Measurements from ENCODE around the gene NREP.
A peak's percentile ranks its signal among the peaks of the same experiment; 100 is the strongest.

Gene NREP

GRCh38 chr5:111776913-111777781 lies 20.2 kb upstream of the NREP start:
- no peak overlapping the region for H3K27ac ChIP-seq
- DNase-seq: no peak
- intact Hi-C loops (cut with DNase I; ENCODE audit: low total_unique reads): no loop called here
- no peak overlapping the region for H3K4me3 ChIP-seq
- no peak for TF ChIP-seq CTCF (IDR thresholded peaks at IDR 0.05)
- no peaks in the 10 kb centered on the region for H3K27me3 ChIP-seq
- H3K9me3 ChIP-seq: no peaks in the 10 kb centered on the region
- peaks cover 0 to 53% (median 14%) of the 10 kb centered on the region in 4 donors for H3K4me1 ChIP-seq
- H3K36me3 ChIP-seq: no peaks in the 10 kb centered on the region

GRCh38 chr5:111775224-111775623 lies 18.2 kb upstream of the NREP start:
- no peak for DNase-seq
- Histone ChIP-seq H3K36me3 (no peaks in the 10 kb centered on the region), H3K4me3 (no peak overlapping the region), H3K27me3 (no peaks in the 10 kb centered on the region), H3K9me3 (no peaks in the 10 kb centered on the region), H3K4me1 (peaks cover 0 to 35% (median 14%) of the 10 kb centered on the region in 4 donors), H3K27ac (peak overlapping the region; percentile 9 to 64)
- TF ChIP-seq CTCF (IDR thresholded peaks at IDR 0.05): no peak
- intact Hi-C loops (cut with DNase I; ENCODE audit: low total_unique reads): no loop called here

GRCh38 chr5:111774525-111774924 lies 17.5 kb upstream of the NREP start:
- Histone ChIP-seq H3K9me3 (no peaks in the 10 kb centered on the region), H3K4me1 (peaks cover 0 to 28% (median 14%) of the 10 kb centered on the region in 4 donors), H3K27ac (peak overlapping the region; percentile 9 to 64), H3K27me3 (no peaks in the 10 kb centered on the region), H3K4me3 (no peak overlapping the region), H3K36me3 (no peaks in the 10 kb centered on the region)
- intact Hi-C loops (cut with DNase I; ENCODE audit: low total_unique reads): no loop called here
- TF ChIP-seq CTCF (IDR thresholded peaks at IDR 0.05): no peak
- DNase-seq: peak; percentile 34 to 65

- Histone ChIP-seq H3K9me3 (no peaks in the 10 kb centered on the region), H3K36me3 (no peaks in the 10 kb centered on the region), H3K4me3 (no peak overlapping the region), H3K27me3 (no peaks in the 10 kb centered on the region), H3K4me1 (peaks cover 0 to 23% (median 14%) of the 10 kb centered on the region in 4 donors), H3K27ac (no peak overlapping the region)
- no peak for TF ChIP-seq CTCF (IDR thresholded peaks at IDR 0.05)
- intact Hi-C loops (cut with DNase I; ENCODE audit: low total_unique reads): no loop called here
- no peak for DNase-seq
Observed at GRCh38 chr5:111772456-111773122, 15.6 kb upstream of the NREP start.

GRCh38 chr5:111769541-111769940 lies 12.5 kb upstream of the NREP start:
- Histone ChIP-seq H3K27me3 (no peaks in the 10 kb centered on the region), H3K4me3 (no peak overlapping the region), H3K4me1 (peaks cover 0 to 10% (median 7%) of the 10 kb centered on the region in 4 donors), H3K9me3 (no peaks in the 10 kb centered on the region), H3K36me3 (no peaks in the 10 kb centered on the region), H3K27ac (no peak overlapping the region)
- intact Hi-C loops (cut with DNase I; ENCODE audit: low total_unique reads): no loop called here
- no peak for DNase-seq
- TF ChIP-seq CTCF (IDR thresholded peaks at IDR 0.05): no peak
